GM12865 (cell line): ENCODE results near the gene SEMA4B.

Experiments
- DNase-seq: peaks from one replicate; pipeline ENCODE4 v3.0.0; 2010; ENCODE audit warnings: low read depth
- H3K4me3 ChIP-seq: 2 replicates; pipeline ENCODE4 v1.5.1; 2011; ENCODE audit warnings: mild to moderate bottlenecking, low read depth, low read length, control low read depth
- TF ChIP-seq, protein P1 (sequence below): IDR thresholded peaks from 2 replicates; pipeline ENCODE4 v1.5.1; 2011; ENCODE audit warnings: low read length, control low read depth, low read depth, inconsistent platforms; ENCODE audit not compliant: insufficient read depth; ENCODE audit errors: missing control alignments

The SEMA4B gene

DNA sequence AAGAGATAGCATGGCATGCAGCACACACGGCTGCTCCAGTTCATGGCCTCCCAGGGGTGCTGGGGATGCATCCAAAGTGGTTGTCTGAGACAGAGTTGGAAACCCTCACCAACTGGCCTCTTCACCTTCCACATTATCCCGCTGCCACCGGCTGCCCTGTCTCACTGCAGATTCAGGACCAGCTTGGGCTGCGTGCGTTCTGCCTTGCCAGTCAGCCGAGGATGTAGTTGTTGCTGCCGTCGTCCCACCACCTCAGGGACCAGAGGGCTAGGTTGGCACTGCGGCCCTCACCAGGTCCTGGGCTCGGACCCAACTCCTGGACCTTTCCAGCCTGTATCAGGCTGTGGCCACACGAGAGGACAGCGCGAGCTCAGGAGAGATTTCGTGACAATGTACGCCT lies 27.8 kb downstream of the SEMA4B start:
- no peak for DNase-seq
- H3K4me3 ChIP-seq: no peak overlapping the region
- TF ChIP-seq, protein P1, sequence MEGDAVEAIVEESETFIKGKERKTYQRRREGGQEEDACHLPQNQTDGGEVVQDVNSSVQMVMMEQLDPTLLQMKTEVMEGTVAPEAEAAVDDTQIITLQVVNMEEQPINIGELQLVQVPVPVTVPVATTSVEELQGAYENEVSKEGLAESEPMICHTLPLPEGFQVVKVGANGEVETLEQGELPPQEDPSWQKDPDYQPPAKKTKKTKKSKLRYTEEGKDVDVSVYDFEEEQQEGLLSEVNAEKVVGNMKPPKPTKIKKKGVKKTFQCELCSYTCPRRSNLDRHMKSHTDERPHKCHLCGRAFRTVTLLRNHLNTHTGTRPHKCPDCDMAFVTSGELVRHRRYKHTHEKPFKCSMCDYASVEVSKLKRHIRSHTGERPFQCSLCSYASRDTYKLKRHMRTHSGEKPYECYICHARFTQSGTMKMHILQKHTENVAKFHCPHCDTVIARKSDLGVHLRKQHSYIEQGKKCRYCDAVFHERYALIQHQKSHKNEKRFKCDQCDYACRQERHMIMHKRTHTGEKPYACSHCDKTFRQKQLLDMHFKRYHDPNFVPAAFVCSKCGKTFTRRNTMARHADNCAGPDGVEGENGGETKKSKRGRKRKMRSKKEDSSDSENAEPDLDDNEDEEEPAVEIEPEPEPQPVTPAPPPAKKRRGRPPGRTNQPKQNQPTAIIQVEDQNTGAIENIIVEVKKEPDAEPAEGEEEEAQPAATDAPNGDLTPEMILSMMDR: no peak

DNA sequence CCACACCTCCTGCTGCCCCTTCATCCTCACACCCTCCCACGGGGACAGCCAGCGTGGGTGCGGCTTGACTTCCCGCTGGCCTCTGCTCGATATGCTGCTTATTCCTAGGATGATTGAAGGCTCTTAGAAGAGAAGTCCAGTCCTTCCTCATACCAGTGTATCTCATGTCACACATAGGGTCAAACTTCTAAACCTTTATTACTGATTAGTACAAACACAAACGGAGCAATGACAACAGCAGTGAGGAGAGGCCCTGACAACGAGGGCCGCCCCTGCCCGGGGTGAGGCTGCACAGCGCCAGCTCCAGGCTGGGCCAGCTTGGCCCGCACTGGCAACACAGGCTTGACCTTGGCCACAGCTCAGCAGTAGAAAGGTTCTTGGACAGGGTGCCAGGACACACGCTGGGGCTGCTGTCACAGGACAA lies 29.0 kb downstream of the SEMA4B start:
- H3K4me3 ChIP-seq: no peak overlapping the region
- no peak for DNase-seq
- TF ChIP-seq, protein P1: no peak

DNA sequence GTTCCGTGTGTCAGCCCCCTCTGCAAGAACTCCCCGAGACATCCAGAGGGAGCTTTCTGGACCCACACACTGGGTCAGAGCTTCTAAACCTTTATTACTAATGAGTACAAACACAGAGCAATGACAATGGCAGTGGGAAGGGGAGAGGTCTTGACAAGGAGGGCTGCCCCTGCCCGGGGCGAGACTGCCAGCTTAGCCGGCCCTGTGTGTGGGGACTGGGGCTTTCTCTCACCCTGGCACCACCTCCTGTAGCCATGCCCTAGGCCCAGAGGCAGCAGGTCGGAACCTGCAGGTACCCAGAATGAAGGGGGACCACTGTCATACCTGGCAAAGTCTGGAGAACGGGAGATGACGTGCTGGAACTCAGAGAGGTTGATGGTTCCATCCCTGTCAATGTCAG lies 29.5 kb downstream of the SEMA4B start:
- TF ChIP-seq, protein P1: no peak
- H3K4me3 ChIP-seq: peak overlapping the region; percentile 67
- DNase-seq: no peak

DNA sequence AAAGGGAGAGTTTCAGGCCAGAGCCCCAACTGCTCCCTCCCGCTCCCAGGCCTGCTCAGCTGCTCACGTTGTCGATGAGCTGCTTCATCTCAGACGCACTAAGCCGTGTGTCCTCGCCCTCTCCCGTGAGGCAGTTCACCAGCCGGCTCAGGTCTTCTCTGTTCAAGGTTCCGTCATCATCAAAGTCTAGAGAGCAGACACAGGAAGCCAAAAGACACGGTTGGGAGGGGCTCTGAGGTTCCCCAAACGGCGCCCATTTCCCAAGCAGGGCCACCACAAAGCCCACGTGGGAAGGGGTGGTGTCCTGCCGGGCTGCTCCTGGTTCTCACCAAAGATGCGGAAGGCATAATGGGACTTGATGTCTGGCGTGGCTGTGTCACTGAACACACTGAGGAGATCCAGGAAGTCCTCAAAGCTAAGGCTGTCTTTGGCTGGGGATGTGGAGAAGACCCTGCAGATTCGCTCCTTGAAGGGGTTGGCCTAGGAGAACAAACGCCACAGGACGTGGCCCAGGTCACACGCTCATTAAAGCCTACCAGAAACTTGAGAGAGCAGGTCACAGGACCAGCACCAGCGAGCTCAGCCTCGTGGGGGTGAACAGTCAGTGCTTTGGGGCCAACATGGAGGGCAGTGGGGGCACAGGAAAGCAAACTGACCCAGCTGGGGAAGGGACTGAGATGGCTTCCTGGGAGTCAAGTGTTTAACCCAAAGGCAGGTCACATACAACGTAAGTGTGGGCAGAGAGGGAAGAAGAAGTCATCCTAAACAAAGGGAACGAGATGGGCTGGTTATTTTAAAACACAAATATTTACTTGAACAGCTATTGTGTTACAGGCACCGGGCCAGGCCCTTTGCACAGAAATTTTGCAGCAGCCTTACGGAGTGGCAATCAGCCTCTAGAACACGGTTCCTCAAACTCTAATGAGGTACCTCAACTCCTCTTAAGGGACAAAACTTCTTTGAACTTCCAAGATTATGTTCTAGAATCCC lies 30.2 kb downstream of the SEMA4B start:
- H3K4me3 ChIP-seq: peak overlapping the region; percentile 67
- TF ChIP-seq, protein P1: no peak
- DNase-seq: peak; percentile 85

DNA sequence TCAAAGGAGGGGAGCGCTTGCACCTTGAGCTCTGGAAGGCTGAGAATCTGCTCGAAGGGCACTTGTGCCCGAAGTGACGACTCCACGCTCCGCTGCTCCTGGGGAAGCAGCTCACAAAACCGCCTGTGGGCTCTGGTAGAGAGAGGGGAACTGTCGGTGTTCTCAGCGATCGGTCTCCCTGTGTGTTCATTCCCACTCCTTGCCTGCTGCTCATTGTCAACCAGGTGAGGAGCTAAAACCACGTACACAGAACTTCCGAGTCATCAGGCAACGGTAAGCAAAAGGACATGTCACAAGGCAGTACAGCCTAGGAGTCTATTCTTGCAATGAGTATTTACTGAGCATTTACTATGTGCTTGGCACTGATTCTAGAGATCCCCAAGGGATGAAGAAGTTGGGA lies 31.1 kb downstream of the SEMA4B start:
- TF ChIP-seq, protein P1: no peak
- DNase-seq: peak; percentile 51
- peak overlapping the region; percentile 67 for H3K4me3 ChIP-seq

DNA sequence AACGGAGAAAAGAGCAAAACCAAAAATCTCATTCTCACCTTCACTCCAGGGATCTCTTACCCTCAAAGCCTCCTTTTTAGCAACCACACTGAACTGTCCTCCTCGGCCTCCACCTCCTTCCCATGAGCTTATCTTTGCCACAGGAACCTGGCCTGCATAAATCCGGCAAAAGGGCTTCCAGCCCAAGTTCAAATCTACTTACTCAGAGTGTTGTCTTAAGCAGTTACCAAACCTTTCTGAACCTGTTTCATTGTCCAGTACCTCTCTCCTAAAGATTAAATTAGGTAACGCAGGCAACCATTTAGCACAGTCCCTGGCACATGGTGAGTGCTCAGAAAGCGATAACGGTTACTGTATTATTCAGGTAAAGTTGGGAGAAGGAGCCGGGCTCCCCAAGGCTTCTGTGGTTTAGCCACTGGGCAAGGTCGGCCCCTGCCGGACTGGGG lies 31.8 kb downstream of the SEMA4B start:
- peak overlapping the region; percentile 67 for H3K4me3 ChIP-seq
- no peak for DNase-seq
- TF ChIP-seq, protein P1: no peak
